NCI-H345 (cell line): ENCODE data around the gene RORC.

Experiments
- DNase-seq: peaks from one replicate; lab custom pipeline; 2025; lab: John Stamatoyannopoulos, UW

The RORC gene

DNA sequence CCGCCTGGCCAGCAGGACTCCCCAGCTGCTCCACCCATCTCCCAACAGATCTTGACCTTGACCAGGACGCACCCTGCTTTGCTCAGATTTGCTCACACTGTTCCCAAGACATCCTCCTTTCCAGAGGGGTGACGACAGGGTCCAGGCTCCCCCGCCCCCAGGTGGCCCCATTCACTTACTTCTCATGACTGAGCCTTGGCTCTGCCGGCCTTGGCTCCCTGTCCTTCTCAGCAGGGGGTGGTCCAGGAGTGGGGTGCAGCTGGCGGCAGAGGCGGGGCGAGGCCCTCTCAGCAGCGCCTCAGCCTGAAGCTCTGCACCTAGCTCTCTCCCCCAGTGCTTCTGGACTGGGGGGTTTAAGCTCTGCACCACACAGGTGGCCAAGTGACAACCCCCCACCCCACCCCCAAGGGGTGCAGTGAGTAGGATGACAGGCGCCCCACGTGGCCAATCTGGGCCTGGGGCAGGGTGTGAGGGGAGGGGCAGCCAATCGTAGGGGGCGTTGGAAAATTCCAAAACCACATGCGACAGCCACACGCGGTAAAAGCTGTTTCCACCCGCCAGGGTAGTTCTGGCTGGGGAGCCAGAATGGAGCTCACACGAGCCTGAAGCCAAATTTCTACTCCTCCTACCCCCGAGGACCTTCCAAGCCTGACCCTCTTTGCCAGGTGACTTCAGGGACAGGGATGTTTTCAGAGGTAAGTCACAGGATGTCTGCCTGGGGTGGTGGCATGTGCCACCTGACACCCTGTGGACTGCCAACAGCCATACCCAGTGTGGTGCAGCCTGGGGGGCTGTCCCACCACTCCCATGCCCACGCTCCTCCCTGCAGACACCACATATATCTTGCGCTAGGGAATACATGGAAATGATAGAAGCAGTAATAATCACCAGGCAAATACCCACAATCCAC, 5.6 kb downstream of the RORC start:
- DNase-seq, result no peak

DNA sequence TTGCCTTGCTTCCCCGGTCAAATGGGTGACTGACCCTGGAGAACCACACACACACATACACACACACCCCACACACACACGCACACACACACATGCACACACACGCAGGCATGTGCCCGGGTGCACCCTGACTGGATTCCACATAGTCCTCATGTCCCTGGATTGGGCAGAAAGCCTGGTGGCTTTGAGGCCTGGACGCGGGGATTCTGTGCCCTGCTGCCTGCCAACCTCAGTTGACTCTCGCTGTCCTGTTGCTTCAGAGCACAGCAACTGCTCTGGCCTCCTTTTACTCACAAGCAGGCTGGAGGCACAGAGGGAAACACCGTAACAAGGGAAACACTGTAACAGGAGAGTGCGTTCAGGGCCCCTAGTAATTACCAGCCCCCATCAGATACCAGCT, 6.4 kb downstream of the RORC start:
- no peak for DNase-seq

- no peak for DNase-seq
Measured at GRCh38 chr1:151823175-151823574, 8.4 kb downstream of the RORC start.

- no peak for DNase-seq
Measured at GRCh38 chr1:151822404-151822803, 9.2 kb downstream of the RORC start.

- peak; percentile 71 for DNase-seq
Measured at GRCh38 chr1:151820940-151821339, 10.7 kb downstream of the RORC start.

DNA sequence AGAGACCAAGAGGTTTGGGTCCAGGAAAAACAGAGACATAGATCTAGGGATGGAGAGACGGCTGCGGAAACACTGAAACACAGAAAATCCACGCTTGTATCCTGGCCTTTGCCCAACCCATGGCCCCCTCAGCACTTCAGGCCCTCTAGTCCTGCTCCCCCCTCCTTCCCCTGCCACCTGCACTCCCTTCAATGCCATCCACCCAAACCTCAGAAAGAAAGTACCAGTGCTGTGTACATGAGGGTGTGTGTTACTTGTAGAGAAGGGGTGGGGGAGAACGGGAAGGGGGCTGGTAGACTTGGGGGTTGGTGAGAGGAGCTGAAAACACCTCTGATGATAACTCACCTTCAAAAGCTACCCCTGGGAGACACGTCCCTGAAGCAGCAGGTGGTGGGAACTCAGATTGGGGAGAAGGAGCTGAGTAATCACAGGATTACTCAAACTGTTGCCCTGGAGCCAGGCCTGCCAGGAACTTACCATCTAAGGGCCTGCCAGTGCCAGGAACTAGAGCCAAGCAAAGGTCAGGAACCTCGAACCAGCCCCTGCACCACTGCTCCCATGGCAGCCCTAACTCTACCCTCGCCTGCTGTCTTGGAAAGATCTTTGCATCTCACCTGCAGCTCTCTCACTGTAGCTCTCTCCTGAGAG, 11.5 kb downstream of the RORC start:
- no peak for DNase-seq

DNA sequence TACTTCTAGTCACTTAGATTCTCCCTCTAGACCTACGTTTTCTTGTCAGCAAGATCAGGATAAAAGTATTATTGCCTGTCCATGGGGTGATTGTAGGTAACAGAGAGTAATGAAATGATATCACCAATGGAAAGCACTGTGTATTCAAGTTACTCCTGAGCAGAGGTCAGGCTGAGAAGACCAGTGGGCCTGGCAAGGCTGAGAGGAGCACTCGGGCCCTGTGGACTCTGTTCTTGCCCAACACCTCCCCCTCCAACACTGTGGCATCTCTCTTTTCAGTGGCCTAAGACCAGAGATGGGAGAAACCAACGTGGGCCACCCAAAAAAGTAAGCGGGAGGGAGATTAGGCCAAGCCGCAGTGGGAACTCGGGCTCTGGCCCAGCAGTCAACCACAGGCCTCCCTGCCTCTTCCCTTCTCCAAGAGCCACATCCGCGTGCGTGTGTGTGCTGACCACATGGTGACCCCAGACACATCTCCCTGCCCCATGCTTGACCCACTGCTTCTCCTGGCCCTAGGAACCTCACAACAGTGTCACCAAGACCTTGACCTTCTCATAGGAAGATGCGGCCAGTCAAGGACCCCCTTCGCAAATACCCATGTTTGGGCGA, 12.3 kb downstream of the RORC start:
- no peak for DNase-seq

DNA sequence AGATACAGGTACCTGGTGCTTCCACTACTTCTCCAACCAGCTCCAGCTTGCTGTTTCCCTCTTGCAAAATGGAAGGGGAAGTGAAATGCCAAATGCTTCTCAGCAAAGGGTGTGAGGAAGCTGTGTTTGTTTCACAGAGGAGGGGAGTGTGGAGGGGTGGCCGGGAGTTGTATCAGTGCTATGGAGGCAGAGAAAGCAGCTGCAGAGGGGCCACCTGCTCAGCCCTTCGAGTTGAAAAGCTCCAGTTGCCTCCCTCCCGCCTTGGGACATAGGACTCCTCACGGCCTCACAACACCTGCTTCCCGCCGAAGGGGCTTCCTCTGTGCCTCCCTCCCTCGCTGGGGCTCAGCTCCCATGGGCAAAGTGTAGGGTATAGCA, 14.3 kb downstream of the RORC start:
- DNase-seq, result peak; percentile 10

- no peak for DNase-seq
Measured at GRCh38 chr1:151816548-151817352, 14.9 kb downstream of the RORC start.

- no peak for DNase-seq
Measured at GRCh38 chr1:151815716-151816327, 15.8 kb downstream of the RORC start.

- DNase-seq, result no peak
Measured at GRCh38 chr1:151814971-151815545, 16.5 kb downstream of the RORC start.

DNA sequence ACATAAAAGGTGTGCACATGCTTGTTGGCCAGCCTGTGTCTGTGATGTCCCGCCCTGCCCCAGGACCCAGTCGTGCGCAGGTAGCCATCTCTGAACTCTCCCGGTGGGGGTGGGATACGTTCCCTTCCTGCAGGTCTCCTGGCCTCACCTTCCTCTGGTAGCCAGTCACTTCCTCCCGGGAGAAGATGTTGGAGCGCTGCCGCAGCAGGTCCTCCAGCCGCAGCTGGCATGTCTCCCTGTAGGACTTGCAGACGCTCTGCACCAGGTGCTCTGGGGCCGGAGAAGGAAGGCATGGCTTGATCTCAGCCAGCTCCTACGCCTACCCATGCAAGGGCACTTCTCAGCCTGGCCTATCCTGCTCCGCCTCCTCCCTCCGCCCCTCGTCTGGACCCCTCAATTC, 17.2 kb downstream of the RORC start:
- DNase-seq, result no peak

GRCh38 chr1:151813271-151813977, 18.2 kb downstream of the RORC start:
- no peak for DNase-seq

GRCh38 chr1:151811181-151811580, 20.4 kb downstream of the RORC start:
- no peak for DNase-seq

DNA sequence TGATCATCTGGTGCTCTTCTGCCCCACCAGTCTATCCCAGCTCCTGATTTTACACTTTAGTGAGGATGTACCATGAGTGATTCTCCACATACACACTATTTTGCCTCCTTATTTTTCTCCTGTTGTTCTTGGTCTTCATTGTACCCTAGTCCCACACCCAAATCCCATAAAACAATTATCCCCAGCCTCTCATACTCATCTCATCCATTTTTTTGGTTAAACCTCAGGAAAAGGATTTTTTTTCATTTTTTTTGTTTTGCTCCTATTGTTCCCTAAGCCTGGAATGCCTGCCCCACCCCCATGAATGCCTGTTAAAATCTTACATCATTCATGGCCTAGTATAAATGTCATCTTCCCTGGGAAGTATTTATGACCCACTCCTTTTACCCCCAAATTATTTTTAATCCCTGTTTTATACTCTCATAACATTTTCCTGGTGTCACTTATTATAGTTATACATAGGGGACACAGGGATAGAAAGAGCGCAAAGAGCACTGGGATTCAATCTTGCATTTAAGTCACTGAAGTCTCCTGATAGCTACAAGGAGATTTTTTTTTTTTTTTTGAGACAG, 21.5 kb downstream of the RORC start:
- no peak for DNase-seq

DNA sequence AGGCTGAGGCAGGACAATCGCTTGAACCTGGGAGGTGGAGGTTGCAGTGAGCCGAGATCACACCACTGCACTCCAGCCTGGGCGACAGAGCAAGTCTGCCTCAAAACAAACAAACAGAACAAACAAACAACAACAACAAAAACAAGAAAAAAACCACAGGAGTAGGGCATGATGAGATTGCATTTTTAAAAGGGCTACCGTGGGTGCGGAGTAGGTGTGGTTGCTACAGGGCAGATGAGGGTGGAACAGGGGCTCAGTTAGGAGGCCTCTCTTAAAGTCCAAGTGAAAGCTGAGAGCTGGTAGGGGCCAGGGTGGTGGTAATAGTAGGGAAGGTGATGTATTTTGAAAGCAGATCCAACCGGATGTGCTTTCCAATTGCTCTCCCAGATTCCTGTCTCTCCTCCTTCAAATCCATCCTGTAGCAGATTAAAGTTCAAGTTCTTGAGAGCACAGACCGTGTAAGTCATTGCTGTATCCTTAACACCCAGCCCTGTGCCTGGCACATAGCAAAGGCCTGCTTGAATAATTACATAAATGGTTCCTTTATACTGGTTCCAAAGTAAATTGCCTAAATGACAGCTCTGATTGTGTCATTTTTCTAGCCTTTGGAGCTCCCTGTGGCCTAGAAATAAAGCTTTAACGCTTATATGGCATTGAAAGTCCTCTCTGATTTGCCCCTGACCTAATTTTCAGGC, 22.2 kb downstream of the RORC start:
- DNase-seq, result no peak

- DNase-seq, result no peak
Measured at GRCh38 chr1:151807766-151808165, 23.8 kb downstream of the RORC start.

DNA sequence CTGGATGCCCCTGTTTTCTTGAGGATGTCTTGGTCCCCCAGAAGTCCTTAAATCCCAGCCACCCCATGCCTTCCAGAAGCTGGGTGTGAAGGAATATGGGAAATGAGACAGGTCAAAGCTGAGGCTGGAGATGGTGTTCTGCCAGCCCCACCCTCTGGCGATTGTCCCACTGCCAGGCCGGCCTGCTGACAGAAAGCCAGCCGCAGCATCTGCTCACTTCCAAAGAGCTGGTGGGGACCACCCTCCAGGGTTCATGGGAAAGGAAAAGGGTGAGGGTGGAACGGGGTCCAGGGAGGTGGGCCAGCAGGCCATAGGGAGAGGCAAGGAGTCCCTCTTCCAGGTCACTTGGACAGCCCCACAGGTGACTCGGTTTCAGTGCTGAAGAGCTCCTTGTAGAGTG, 24.5 kb downstream of the RORC start:
- no peak for DNase-seq

- no peak for DNase-seq
Measured at GRCh38 chr1:151806170-151806569, 25.4 kb downstream of the RORC start.
